ENCODE measurements around the gene APLF.
"Not testable (repeated sequence)": the region's sequence is repeated elsewhere in the genome, so short reads cannot be mapped to it uniquely, and the experiment has no call there.

APLF gene

GRCh38 chr2:68591225-68591624 is 123.8 kb downstream of the APLF start:
- TF ChIP-seq, protein P1, sequence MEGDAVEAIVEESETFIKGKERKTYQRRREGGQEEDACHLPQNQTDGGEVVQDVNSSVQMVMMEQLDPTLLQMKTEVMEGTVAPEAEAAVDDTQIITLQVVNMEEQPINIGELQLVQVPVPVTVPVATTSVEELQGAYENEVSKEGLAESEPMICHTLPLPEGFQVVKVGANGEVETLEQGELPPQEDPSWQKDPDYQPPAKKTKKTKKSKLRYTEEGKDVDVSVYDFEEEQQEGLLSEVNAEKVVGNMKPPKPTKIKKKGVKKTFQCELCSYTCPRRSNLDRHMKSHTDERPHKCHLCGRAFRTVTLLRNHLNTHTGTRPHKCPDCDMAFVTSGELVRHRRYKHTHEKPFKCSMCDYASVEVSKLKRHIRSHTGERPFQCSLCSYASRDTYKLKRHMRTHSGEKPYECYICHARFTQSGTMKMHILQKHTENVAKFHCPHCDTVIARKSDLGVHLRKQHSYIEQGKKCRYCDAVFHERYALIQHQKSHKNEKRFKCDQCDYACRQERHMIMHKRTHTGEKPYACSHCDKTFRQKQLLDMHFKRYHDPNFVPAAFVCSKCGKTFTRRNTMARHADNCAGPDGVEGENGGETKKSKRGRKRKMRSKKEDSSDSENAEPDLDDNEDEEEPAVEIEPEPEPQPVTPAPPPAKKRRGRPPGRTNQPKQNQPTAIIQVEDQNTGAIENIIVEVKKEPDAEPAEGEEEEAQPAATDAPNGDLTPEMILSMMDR (conservative IDR thresholded peaks at IDR 0.05; ENCODE audit: low read depth, low read length), result no peak

GRCh38 chr2:68594041-68594440 is 126.7 kb downstream of the APLF start:
- Histone ChIP-seq H3K36me3 (ENCODE audit: insufficient read depth) (no peaks in the 10 kb centered on the region), H3K27ac (no peak overlapping the region), H4K20me1 (ENCODE audit: insufficient read depth) (no peaks in the 10 kb centered on the region), H3K4me2 (no peak overlapping the region), H3K27me3 (ENCODE audit: insufficient read depth, low read depth) (no peaks in the 10 kb centered on the region), H2AFZ (ENCODE audit: low read depth) (no peak overlapping the region), H3K79me2 (ENCODE audit: insufficient read depth, low read depth) (no peaks in the 10 kb centered on the region), H3K4me1 (ENCODE audit: low read depth, poor library complexity, severe bottlenecking) (peaks cover 7% of the 10 kb centered on the region), H3K4me3 (IDR thresholded peaks at IDR 0.05; ENCODE audit: insufficient read depth, low read depth, low read length) (no peak overlapping the region), H3K9ac (no peak overlapping the region)
- TF ChIP-seq, protein P1 (conservative IDR thresholded peaks at IDR 0.05; ENCODE audit: low read depth, low read length), result no peak

More at GRCh38 chr2:68591225-68591624, 123.8 kb downstream of the APLF start:
- H3K4me3 ChIP-seq (IDR thresholded peaks at IDR 0.05; ENCODE audit: insufficient read depth, low read depth, low read length), result no peak overlapping the region
- H3K4me1 ChIP-seq (ENCODE audit: low read depth, poor library complexity, severe bottlenecking), result peaks cover 7% of the 10 kb centered on the region
- H4K20me1 ChIP-seq (ENCODE audit: insufficient read depth), result no peaks in the 10 kb centered on the region
- H3K79me2 ChIP-seq (ENCODE audit: insufficient read depth, low read depth), result no peaks in the 10 kb centered on the region
- H3K27ac ChIP-seq, result no peak overlapping the region
- no peaks in the 10 kb centered on the region for H3K36me3 ChIP-seq (ENCODE audit: insufficient read depth)
- H3K27me3 ChIP-seq (ENCODE audit: insufficient read depth, low read depth), result no peaks in the 10 kb centered on the region
- no peak overlapping the region for H3K4me2 ChIP-seq
- no peak overlapping the region for H3K9ac ChIP-seq
- H2AFZ ChIP-seq (ENCODE audit: low read depth), result no peak overlapping the region

DNA sequence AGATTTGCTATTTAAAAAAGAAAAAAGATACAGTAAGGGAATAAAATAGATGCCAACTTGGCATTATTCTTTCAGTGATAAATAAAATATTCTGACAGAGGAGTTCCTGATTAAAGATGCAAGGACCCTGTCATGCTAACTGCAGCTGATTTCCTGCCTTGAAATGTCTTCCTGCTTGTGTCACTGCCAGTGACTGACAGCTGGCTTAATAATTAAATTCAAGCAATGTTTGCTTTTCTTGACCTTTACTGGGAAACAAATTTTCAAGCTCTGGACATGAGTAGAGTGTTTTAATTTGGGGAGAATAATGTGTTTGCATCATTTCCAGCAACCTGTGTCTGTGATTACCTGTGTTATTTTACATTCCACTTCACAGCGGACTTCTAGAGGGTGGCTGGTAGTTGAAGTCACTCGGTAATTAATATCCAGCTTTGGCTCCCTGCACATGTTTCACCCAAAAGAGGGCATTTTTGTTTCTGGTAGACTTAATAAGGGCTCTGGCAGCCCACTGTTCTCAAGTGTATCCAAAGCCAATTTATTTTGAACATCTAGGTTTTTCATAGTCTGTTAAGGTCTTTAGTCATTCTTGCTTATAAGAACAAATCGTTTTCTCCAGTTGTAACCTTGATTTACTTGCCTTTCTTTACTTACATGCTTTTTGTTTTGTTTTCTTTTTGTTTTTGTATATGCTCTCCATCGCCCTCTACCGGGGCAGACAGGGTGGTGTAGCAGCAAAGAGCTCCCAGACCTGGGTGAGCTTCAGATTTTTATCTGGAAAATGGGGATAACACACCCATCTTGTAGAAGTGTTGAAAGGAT is 127.5 kb downstream of the APLF start:
- TF ChIP-seq, protein P1 (conservative IDR thresholded peaks at IDR 0.05; ENCODE audit: low read depth, low read length), result peak; percentile 98
- H3K27me3 ChIP-seq (ENCODE audit: insufficient read depth, low read depth), result no peaks in the 10 kb centered on the region
- H3K4me3 ChIP-seq (IDR thresholded peaks at IDR 0.05; ENCODE audit: insufficient read depth, low read depth, low read length), result no peak overlapping the region
- H3K4me1 ChIP-seq (ENCODE audit: low read depth, poor library complexity, severe bottlenecking), result peaks cover 7% of the 10 kb centered on the region
- H4K20me1 ChIP-seq (ENCODE audit: insufficient read depth), result no peaks in the 10 kb centered on the region
- peak overlapping the region; percentile 66 for H2AFZ ChIP-seq (ENCODE audit: low read depth)
- peak overlapping the region; percentile 26; the same call in 1 of the 2 replicates for H3K9ac ChIP-seq
- H3K4me2 ChIP-seq, result peak overlapping the region; percentile 55
- H3K79me2 ChIP-seq (ENCODE audit: insufficient read depth, low read depth), result no peaks in the 10 kb centered on the region
- no peak overlapping the region for H3K27ac ChIP-seq
- H3K36me3 ChIP-seq (ENCODE audit: insufficient read depth), result no peaks in the 10 kb centered on the region

DNA sequence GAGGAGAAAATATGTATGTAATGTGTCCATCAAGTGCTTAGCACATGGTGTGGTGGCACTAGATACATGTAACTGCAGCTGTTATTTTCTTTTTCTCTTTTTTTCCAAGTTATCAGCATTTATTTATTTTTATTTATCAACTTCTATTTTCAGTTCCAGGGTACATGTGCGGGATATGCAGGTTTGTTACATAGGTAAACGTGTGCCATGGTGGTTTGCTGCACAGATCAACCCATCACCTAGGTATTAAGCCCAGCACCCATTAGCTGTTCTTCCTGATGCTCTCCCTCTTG is 128.1 kb downstream of the APLF start:
- not testable (repeated sequence) for H3K27ac ChIP-seq; H3K4me1 ChIP-seq (ENCODE audit: low read depth, poor library complexity, severe bottlenecking); H3K4me3 ChIP-seq (IDR thresholded peaks at IDR 0.05; ENCODE audit: insufficient read depth, low read depth, low read length); H3K27me3 ChIP-seq (ENCODE audit: insufficient read depth, low read depth); H3K36me3 ChIP-seq (ENCODE audit: insufficient read depth); H3K9ac ChIP-seq; H3K4me2 ChIP-seq; H4K20me1 ChIP-seq (ENCODE audit: insufficient read depth); H3K79me2 ChIP-seq (ENCODE audit: insufficient read depth, low read depth)
- TF ChIP-seq, protein P1 (conservative IDR thresholded peaks at IDR 0.05; ENCODE audit: low read depth, low read length), result 0 out of 2 replicates have a peak, but pooled peaks have one; percentile 1
- H2AFZ ChIP-seq (ENCODE audit: low read depth), result peak overlapping the region; percentile 66; the same call in 1 of the 2 replicates

GRCh38 chr2:68600495-68600894 is 133.1 kb downstream of the APLF start:
- not testable (repeated sequence) for H3K79me2 ChIP-seq (ENCODE audit: insufficient read depth, low read depth); H3K27ac ChIP-seq; H3K36me3 ChIP-seq (ENCODE audit: insufficient read depth); H2AFZ ChIP-seq (ENCODE audit: low read depth); H3K27me3 ChIP-seq (ENCODE audit: insufficient read depth, low read depth); H3K4me1 ChIP-seq (ENCODE audit: low read depth, poor library complexity, severe bottlenecking); H4K20me1 ChIP-seq (ENCODE audit: insufficient read depth); H3K4me2 ChIP-seq; H3K4me3 ChIP-seq (IDR thresholded peaks at IDR 0.05; ENCODE audit: insufficient read depth, low read depth, low read length); H3K9ac ChIP-seq

Data from KMS-11 (cell line).